Measurements from ENCODE around the gene RGS6. TPM values are rescaled to one million over a fixed set of nuclear protein-coding genes. Genes with fewer than 3 reads are reported as not detected.

RGS6 gene
- total and polyA plus RNA-seq, 2 donors (not counting 1 experiment from before 2014, with no cell fraction given), result not detected

GRCh38 chr14:72613975-72614319 is 681.7 kb downstream of the RGS6 start:
- no peaks in the 10 kb centered on the region for H3K27me3 ChIP-seq (ENCODE audit: control insufficient read depth, insufficient read depth, low read length)
- H3K4me1 ChIP-seq (ENCODE audit: control insufficient read depth, extremely low read depth, insufficient read depth, low read length), result peaks cover 19% of the 10 kb centered on the region
- H3K36me3 ChIP-seq (ENCODE audit: control insufficient read depth, insufficient read depth, low read length), result no peaks in the 10 kb centered on the region
- DNase-seq (ENCODE audit: low read depth in 2 of 2), result no peak
- no peak overlapping the region for H3K27ac ChIP-seq (ENCODE audit: insufficient read depth, low read length)
- H3K9me3 ChIP-seq (ENCODE audit: control insufficient read depth, insufficient read depth, low read depth, low read length), result no peaks in the 10 kb centered on the region
- no peak overlapping the region for H3K4me3 ChIP-seq (replicated peaks in 1 of 4; ENCODE audit: control extremely low read depth in 1 of 4, insufficient read depth in 1 of 4, low read depth in 3 of 4, low read length in 4 of 4)
- H2AFZ ChIP-seq (ENCODE audit: low read length), result no peak overlapping the region
- no peaks in the 10 kb centered on the region for H4K20me1 ChIP-seq (ENCODE audit: control insufficient read depth, extremely low read depth, insufficient read depth, low read length)
- no peak overlapping the region for H3K4me2 ChIP-seq (ENCODE audit: extremely low read depth, insufficient read depth, low read length)
- TF ChIP-seq CTCF (conservative IDR thresholded peaks at IDR 0.05 in 1 of 2, IDR thresholded peaks at IDR 0.05 in 1 of 2; ENCODE audit: low read depth in 1 of 2, low read length in 2 of 2) (no peak), EZH2 (IDR thresholded peaks at IDR 0.05; ENCODE audit: low read length, missing control alignments) (no peak)
- H3K79me2 ChIP-seq (ENCODE audit: control insufficient read depth, insufficient read depth, low read length), result no peaks in the 10 kb centered on the region
- no peak overlapping the region for H3K9ac ChIP-seq (ENCODE audit: insufficient read depth, low read length)

GRCh38 chr14:72614365-72614764 is 682.1 kb downstream of the RGS6 start:
- no peaks in the 10 kb centered on the region for H3K9me3 ChIP-seq (ENCODE audit: control insufficient read depth, insufficient read depth, low read depth, low read length)
- TF ChIP-seq EZH2 (IDR thresholded peaks at IDR 0.05; ENCODE audit: low read length, missing control alignments) (no peak), CTCF (conservative IDR thresholded peaks at IDR 0.05 in 1 of 2, IDR thresholded peaks at IDR 0.05 in 1 of 2; ENCODE audit: low read depth in 1 of 2, low read length in 2 of 2) (no peak)
- H3K4me3 ChIP-seq (replicated peaks in 1 of 4; ENCODE audit: control extremely low read depth in 1 of 4, insufficient read depth in 1 of 4, low read depth in 3 of 4, low read length in 4 of 4), result no peak overlapping the region
- peaks cover 18% of the 10 kb centered on the region for H3K4me1 ChIP-seq (ENCODE audit: control insufficient read depth, extremely low read depth, insufficient read depth, low read length)
- no peak for DNase-seq (ENCODE audit: low read depth in 2 of 2)
- no peaks in the 10 kb centered on the region for H4K20me1 ChIP-seq (ENCODE audit: control insufficient read depth, extremely low read depth, insufficient read depth, low read length)
- H3K9ac ChIP-seq (ENCODE audit: insufficient read depth, low read length), result no peak overlapping the region
- H3K79me2 ChIP-seq (ENCODE audit: control insufficient read depth, insufficient read depth, low read length), result no peaks in the 10 kb centered on the region
- H3K4me2 ChIP-seq (ENCODE audit: extremely low read depth, insufficient read depth, low read length), result no peak overlapping the region
- no peak overlapping the region for H3K27ac ChIP-seq (ENCODE audit: insufficient read depth, low read length)
- H3K27me3 ChIP-seq (ENCODE audit: control insufficient read depth, insufficient read depth, low read length), result no peaks in the 10 kb centered on the region
- no peaks in the 10 kb centered on the region for H3K36me3 ChIP-seq (ENCODE audit: control insufficient read depth, insufficient read depth, low read length)
- no peak overlapping the region for H2AFZ ChIP-seq (ENCODE audit: low read length)

DNA sequence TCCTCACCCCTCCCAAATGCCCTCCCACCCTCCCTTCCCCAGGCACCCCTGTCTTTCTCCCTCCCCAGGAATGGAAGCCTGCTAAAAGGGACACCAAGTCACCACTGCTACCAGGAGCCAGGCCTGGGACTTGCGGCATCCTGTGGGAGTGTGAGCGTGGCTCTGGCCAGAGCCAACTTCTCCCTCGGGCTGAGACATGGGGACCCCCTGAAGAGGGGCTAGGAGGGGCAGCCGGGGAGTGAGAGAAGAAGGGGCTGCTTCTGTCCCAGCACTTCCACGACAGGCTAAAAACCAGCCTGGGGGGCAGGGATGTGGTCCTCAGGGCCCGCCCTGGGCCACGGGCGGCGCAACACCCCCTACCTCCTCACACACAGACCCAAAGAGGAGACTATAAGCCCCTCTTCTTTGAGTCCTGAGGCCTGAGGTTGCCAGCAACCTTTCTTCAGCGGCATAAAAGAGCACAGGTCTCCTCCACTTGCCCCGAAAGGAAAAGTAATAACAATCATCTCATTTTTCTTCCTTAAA is 682.7 kb downstream of the RGS6 start:
- no peaks in the 10 kb centered on the region for H3K27me3 ChIP-seq (ENCODE audit: control insufficient read depth, insufficient read depth, low read length)

More for the DNA sequence above, 682.7 kb downstream of the RGS6 start:
- Histone ChIP-seq H3K27ac (ENCODE audit: insufficient read depth, low read length) (no peak overlapping the region), H3K9me3 (ENCODE audit: control insufficient read depth, insufficient read depth, low read depth, low read length) (no peaks in the 10 kb centered on the region), H2AFZ (ENCODE audit: low read length) (no peak overlapping the region), H3K9ac (ENCODE audit: insufficient read depth, low read length) (no peak overlapping the region), H3K4me1 (ENCODE audit: control insufficient read depth, extremely low read depth, insufficient read depth, low read length) (peaks cover 13% of the 10 kb centered on the region), H3K4me3 (replicated peaks in 1 of 4; ENCODE audit: control extremely low read depth in 1 of 4, insufficient read depth in 1 of 4, low read depth in 3 of 4, low read length in 4 of 4) (no peak overlapping the region), H4K20me1 (ENCODE audit: control insufficient read depth, extremely low read depth, insufficient read depth, low read length) (no peaks in the 10 kb centered on the region), H3K4me2 (ENCODE audit: extremely low read depth, insufficient read depth, low read length) (no peak overlapping the region), H3K36me3 (ENCODE audit: control insufficient read depth, insufficient read depth, low read length) (no peaks in the 10 kb centered on the region), H3K79me2 (ENCODE audit: control insufficient read depth, insufficient read depth, low read length) (no peaks in the 10 kb centered on the region)
- TF ChIP-seq CTCF (conservative IDR thresholded peaks at IDR 0.05 in 1 of 2, IDR thresholded peaks at IDR 0.05 in 1 of 2; ENCODE audit: low read depth in 1 of 2, low read length in 2 of 2) (no peak), EZH2 (IDR thresholded peaks at IDR 0.05; ENCODE audit: low read length, missing control alignments) (no peak)
- DNase-seq (ENCODE audit: low read depth in 2 of 2), result no peak

Measured in fibroblast of lung (primary cell).